B cell (primary cell): ENCODE measurements around the gene RANBP9. TPM values are rescaled to one million over a fixed set of nuclear protein-coding genes. Genes with fewer than 3 reads are reported as not detected.

Experiments used
- ATAC-seq: fragments of 200-7000 bp; cut with Tn5 transposase; one replicate; pipeline ENCODE4 v1.10.0; 2021; ENCODE audit warnings: low read depth, mild to moderate bottlenecking, moderate number of reproducible peaks, moderate library complexity
- CTCF ChIA-PET: fragments of 350-600 bp; sonication (Branson Sonifier 250); formaldehyde crosslinking; loops from one replicate; lab custom pipeline; 2021; ENCODE audit warnings: antibody characterized with exemption, inconsistent platforms; lab: Charles Lee
- POLR2A ChIA-PET: fragments of 350-600 bp; sonication (Branson Sonifier 250); formaldehyde crosslinking; loops from one replicate; lab custom pipeline; 2021; ENCODE audit warnings: antibody characterized with exemption; lab: Charles Lee
- DNase-seq: peaks from one replicate; pipeline ENCODE4 v3.0.0; 2013
- H2AFZ ChIP-seq: 2 replicates; pipeline ENCODE4 v1.6.1; 2012; ENCODE audit warnings: mild to moderate bottlenecking, low read depth, low read length; ENCODE audit not compliant: insufficient read depth, poor library complexity, severe bottlenecking
- H3K27ac ChIP-seq, 2 donors: 1 replicate in 1 of 2; 2 replicates in 1 of 2; pipeline ENCODE4 v1.5.1; 2012 to 2013; ENCODE audit warnings: low read length in 2 of 2, mild to moderate bottlenecking in 2 of 2, moderate library complexity in 1 of 2
- H3K27me3 ChIP-seq, 4 experiments: fragments of 200-600 bp in 1 of 4; sonication (generic) in 1 of 4; replicated peaks in 1 of 4; 1 replicate in 2 of 4; 2 replicates in 2 of 4; pipeline versions ENCODE4 v1.6.1 to v1.7.0; 2013 to 2016; ENCODE audit warnings: low read length in 3 of 4, mild to moderate bottlenecking in 2 of 4, mixed read lengths in 1 of 4, moderate library complexity in 1 of 4; ENCODE audit not compliant: insufficient read depth in 4 of 4, control insufficient read depth in 3 of 4; ENCODE audit errors: control extremely low read depth in 1 of 4
- H3K36me3 ChIP-seq, 2 experiments: replicated peaks in 1 of 2; 1 replicate in 1 of 2; 2 replicates in 1 of 2; pipeline versions ENCODE4 v1.6.1 to v1.7.1; 2013; ENCODE audit warnings: low read length in 1 of 2; ENCODE audit not compliant: insufficient read depth in 2 of 2, control insufficient read depth in 1 of 2; ENCODE audit errors: control extremely low read depth in 1 of 2, extremely low read depth in 1 of 2
- H3K4me1 ChIP-seq, 2 donors: fragments of 200-600 bp in 1 of 2; sonication (generic) in 1 of 2; 1 replicate in 1 of 2; 2 replicates in 1 of 2; pipeline versions ENCODE4 v1.5.1 to v1.6.1; 2013 to 2017; ENCODE audit warnings: low read length in 2 of 2; ENCODE audit not compliant: control insufficient read depth in 2 of 2, insufficient read depth in 2 of 2
- H3K4me2 ChIP-seq: replicated peaks from 2 replicates; pipeline ENCODE3; 2012; ENCODE audit warnings: mild to moderate bottlenecking, low read depth, low read length; ENCODE audit not compliant: poor library complexity, severe bottlenecking
- H3K4me3 ChIP-seq, 5 experiments: fragments of 200-600 bp in 1 of 5; sonication (generic) in 1 of 5; 1 replicate in 3 of 5; 2 replicates in 2 of 5; pipeline versions ENCODE4 v1.5.1 to v1.7.0; 2011 to 2016; ENCODE audit warnings: low read length in 4 of 5, mild to moderate bottlenecking in 4 of 5, low read depth in 2 of 5, control low read depth in 1 of 5, moderate library complexity in 1 of 5; ENCODE audit not compliant: insufficient read depth in 1 of 5; ENCODE audit errors: control extremely low read depth in 1 of 5, extremely low read depth in 1 of 5
- H3K79me2 ChIP-seq: fragments of 200-600 bp; sonication (generic); one replicate; pipeline ENCODE4 v1.6.0; 2016; ENCODE audit warnings: low read length; ENCODE audit not compliant: control insufficient read depth, insufficient read depth
- H3K9ac ChIP-seq: fragments of 200-600 bp; sonication (generic); 2 replicates; pipeline ENCODE4 v1.6.1; 2017; ENCODE audit warnings: mild to moderate bottlenecking, low read length, moderate library complexity
- H3K9me3 ChIP-seq, 3 donors: one replicate each; pipeline versions ENCODE4 v1.6.1 to v1.7.1; 2013; ENCODE audit warnings: low read length in 2 of 3; ENCODE audit not compliant: control insufficient read depth in 2 of 3, insufficient read depth in 1 of 3; ENCODE audit errors: control extremely low read depth in 1 of 3
- H4K20me1 ChIP-seq: 2 replicates; pipeline ENCODE4 v1.6.0; 2012; ENCODE audit warnings: mild to moderate bottlenecking, low read length; ENCODE audit not compliant: insufficient read depth, control insufficient read depth, poor library complexity, severe bottlenecking
- H3K27ac Mint-ChIP-seq: one replicate; pipeline ENCODE4 v1.8.0; 2021; ENCODE audit warnings: mixed read lengths
- H3K27me3 Mint-ChIP-seq: one replicate; pipeline ENCODE4 v1.8.0; 2021; ENCODE audit warnings: mixed read lengths
- H3K4me1 Mint-ChIP-seq: one replicate; pipeline ENCODE4 v1.8.0; 2021; ENCODE audit warnings: mixed read lengths
- H3K4me3 Mint-ChIP-seq: one replicate; pipeline ENCODE4 v1.8.0; 2021; ENCODE audit warnings: mixed read lengths
- H3K9me3 Mint-ChIP-seq: one replicate; pipeline ENCODE4 v1.8.0; 2022; ENCODE audit warnings: mixed read lengths; ENCODE audit not compliant: insufficient read depth
- CTCF ChIP-seq: fragments of 200-600 bp; IDR thresholded peaks from one replicate; pipeline ENCODE4 v1.8.0; 2022; ENCODE audit warnings: antibody characterized with exemption, mild to moderate bottlenecking
- EZH2 ChIP-seq: IDR thresholded peaks from 2 replicates; pipeline ENCODE4 v1.6.1; 2012; ENCODE audit warnings: borderline replicate concordance, low read depth, mild to moderate bottlenecking, moderate library complexity, low read length; ENCODE audit not compliant: insufficient read depth, poor library complexity, severe bottlenecking
- WGBS: methylation state at CpG from one replicate; pipeline ENCODE4 v1.1.5; 2013; ENCODE audit warnings: missing lambda C conversion rate; ENCODE audit not compliant: insufficient coverage; 5-methylcytosine and 5-hydroxymethylcytosine counted together
- intact Hi-C: fragments of 100-400 bp; cut with micrococcal nuclease; formaldehyde crosslinking; loops from one replicate; pipeline ENCODE4 v1.10.0; 2022
- polyA plus RNA-seq: library from polyadenylated mRNA; depleted of rRNA; stranded (reverse); fragments of >200 nt; gene quantifications from 2 replicates; pipeline ENCODE4 v1.2.3, GENCODE V29; 2012
- total RNA-seq, 2 donors: library from RNA; stranded (reverse); fragments of 120-200 nt in 1 of 2; gene quantifications; 1 replicate in 1 of 2; 2 replicates in 1 of 2; pipeline versions ENCODE4 v1.2.3 to v1.2.4, GENCODE V29; 2013 to 2022

RANBP9 gene
- total and polyA plus RNA-seq, 2 donors (not counting 1 experiment from before 2014, with no cell fraction given), result 20.0 to 34.1 TPM

GRCh38 chr6:13754644-13755043 is 43.0 kb upstream of the RANBP9 start:
- Histone ChIP-seq H3K4me3 (no peak overlapping the region), H3K79me2 (no peaks in the 10 kb centered on the region), H3K4me2 (no peak overlapping the region), H4K20me1 (no peaks in the 10 kb centered on the region), H3K27ac (no peak overlapping the region), H3K4me1 (no peaks in the 10 kb centered on the region), H2AFZ (no peak overlapping the region), H3K9ac (no peak overlapping the region), H3K36me3 (no peaks in the 10 kb centered on the region), H3K9me3 (no peaks in the 10 kb centered on the region), H3K27me3 (no peaks in the 10 kb centered on the region)
- CTCF ChIA-PET, result no interaction called here
- TF ChIP-seq CTCF (no peak), EZH2 (no peak)
- POLR2A ChIA-PET, result no interaction called here
- Mint-ChIP-seq H3K4me3 (no peak overlapping the region), H3K9me3 (no peaks in the 10 kb centered on the region), H3K27me3 (no peaks in the 10 kb centered on the region), H3K27ac (no peak overlapping the region), H3K4me1 (no peaks in the 10 kb centered on the region)
- ATAC-seq (no peak), DNase-seq (no peak)
- intact Hi-C loops, result no loop called here
- 91% methylated on average over 1 of the region's 2 CpGs for WGBS

GRCh38 chr6:13743736-13744127 is 32.1 kb upstream of the RANBP9 start:
- ChIA-PET POLR2A (no interaction called here), CTCF (no interaction called here)
- H4K20me1 ChIP-seq, result no peaks in the 10 kb centered on the region
- no peak overlapping the region for H2AFZ ChIP-seq
- H3K4me2 ChIP-seq, result no peak overlapping the region
- Mint-ChIP-seq H3K27me3 (peaks cover 3% of the 10 kb centered on the region), H3K4me1 (peaks cover 4% of the 10 kb centered on the region), H3K4me3 (peak overlapping the region; percentile 13), H3K27ac (no peak overlapping the region), H3K9me3 (no peaks in the 10 kb centered on the region)
- H3K79me2 ChIP-seq, result no peaks in the 10 kb centered on the region
- H3K9ac ChIP-seq, result no peak overlapping the region
- no peaks in the 10 kb centered on the region for H3K27me3 ChIP-seq
- no peaks in the 10 kb centered on the region for H3K4me1 ChIP-seq
- no peaks in the 10 kb centered on the region for H3K36me3 ChIP-seq
- peaks cover 0 to 15% (median 0%) of the 10 kb centered on the region in 3 donors for H3K9me3 ChIP-seq
- ATAC-seq (no peak), DNase-seq (no peak)
- 94% methylated on average over 7 of the region's 7 CpGs for WGBS
- H3K4me3 ChIP-seq, result no peak overlapping the region
- intact Hi-C loops, result no loop called here
- TF ChIP-seq CTCF, result no peak
- TF ChIP-seq EZH2, result no peak
- no peak overlapping the region for H3K27ac ChIP-seq
